GM20000 (cell line): Measurements from ENCODE around the gene USP49.

Experiments
- DNase-seq: peaks from one replicate; pipeline ENCODE4 v3.0.0; 2012; ENCODE audit warnings: low spot score
- TF ChIP-seq, protein P1 (sequence below): IDR thresholded peaks from 2 replicates; pipeline ENCODE4 v1.5.1; 2012; ENCODE audit warnings: mild to moderate bottlenecking, control low read depth; ENCODE audit errors: extremely low read depth, missing control alignments

The USP49 gene

DNA sequence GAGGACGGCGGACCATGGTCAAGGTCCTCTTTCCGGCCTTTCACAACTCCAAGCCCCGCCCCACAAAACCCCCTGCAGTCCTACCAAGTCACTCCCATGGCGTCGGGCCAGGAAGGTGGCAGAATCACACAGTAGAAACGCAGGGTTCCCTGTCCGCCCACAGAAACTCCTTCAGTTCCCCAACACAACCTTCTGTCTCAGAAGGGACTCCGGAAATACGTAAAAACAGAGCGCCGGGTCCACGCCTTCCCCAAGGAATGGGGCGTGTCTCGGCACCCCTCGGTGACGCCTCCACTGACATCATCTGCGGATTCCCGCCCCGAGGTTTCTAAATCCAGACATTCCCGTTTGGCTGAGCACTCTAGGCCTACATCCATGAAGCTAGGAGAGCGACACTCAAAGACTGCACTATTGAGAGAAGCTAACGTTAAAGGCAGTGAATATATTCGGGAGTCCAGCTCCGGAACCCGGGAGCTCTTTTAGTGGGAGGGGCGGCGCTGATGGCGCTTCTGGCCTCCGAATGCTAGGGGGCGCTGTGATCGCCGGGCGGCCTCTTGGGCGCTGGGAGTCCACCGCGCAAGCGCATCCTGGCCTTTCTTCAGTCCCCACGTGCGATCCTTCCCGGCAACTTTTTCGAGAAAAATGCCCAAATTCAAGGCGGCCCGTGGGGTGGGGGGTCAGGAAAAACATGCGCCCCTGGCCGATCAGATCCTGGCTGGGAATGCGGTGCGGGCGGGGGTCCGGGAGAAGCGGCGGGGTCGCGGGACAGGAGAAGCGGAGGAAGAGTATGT lies 25.9 kb upstream of the USP49 start, which contains the start of the genes BYSL and MED20:
BYSL (plus strand) TSS at position 579 of the 791 bp plus-strand sequence; CDS start at position 643, 64 bp downstream.
MED20 (minus strand) TSS at position 219 of the 791 bp plus-strand sequence; CDS start at position 98, 121 bp downstream.
- TF ChIP-seq, protein P1, sequence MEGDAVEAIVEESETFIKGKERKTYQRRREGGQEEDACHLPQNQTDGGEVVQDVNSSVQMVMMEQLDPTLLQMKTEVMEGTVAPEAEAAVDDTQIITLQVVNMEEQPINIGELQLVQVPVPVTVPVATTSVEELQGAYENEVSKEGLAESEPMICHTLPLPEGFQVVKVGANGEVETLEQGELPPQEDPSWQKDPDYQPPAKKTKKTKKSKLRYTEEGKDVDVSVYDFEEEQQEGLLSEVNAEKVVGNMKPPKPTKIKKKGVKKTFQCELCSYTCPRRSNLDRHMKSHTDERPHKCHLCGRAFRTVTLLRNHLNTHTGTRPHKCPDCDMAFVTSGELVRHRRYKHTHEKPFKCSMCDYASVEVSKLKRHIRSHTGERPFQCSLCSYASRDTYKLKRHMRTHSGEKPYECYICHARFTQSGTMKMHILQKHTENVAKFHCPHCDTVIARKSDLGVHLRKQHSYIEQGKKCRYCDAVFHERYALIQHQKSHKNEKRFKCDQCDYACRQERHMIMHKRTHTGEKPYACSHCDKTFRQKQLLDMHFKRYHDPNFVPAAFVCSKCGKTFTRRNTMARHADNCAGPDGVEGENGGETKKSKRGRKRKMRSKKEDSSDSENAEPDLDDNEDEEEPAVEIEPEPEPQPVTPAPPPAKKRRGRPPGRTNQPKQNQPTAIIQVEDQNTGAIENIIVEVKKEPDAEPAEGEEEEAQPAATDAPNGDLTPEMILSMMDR: peak; percentile 85
- peak; percentile 93 for DNase-seq

GRCh38 chr6:41917528-41917927 lies 22.4 kb upstream of the USP49 start:
- no peak for DNase-seq
- TF ChIP-seq, protein P1: no peak

DNA sequence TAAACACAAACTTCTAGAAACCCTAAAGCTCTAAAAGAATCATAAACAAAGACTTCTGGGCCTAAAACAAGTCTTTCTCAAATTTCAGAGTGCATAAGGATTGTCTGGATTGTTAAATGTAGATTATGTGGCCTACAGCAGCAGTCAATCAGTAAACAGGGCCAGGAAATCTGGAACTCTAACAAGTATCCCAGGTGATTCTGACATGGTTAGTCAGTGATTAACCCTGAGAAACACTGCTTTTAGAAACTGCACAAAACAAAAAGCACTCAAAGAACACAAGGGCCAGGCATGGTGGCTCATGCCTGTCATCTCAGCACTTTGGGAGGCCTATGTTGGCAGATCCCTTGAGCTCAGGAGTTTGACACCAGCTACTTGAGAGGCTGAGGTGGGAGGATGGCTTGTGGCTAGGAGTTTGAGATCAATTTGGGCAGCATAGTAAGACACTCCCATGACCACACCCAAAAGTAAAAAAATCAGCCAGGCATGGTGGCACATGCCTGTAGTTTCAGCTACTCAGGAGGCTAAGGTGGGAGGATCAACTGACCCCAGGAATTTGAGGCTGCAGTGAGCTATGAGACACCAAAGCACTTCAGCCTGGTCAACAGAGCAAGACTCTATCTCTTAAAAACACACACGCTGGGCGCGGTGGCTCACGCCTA lies 19.8 kb upstream of the USP49 start:
- no peak for DNase-seq
- TF ChIP-seq, protein P1: no peak

DNA sequence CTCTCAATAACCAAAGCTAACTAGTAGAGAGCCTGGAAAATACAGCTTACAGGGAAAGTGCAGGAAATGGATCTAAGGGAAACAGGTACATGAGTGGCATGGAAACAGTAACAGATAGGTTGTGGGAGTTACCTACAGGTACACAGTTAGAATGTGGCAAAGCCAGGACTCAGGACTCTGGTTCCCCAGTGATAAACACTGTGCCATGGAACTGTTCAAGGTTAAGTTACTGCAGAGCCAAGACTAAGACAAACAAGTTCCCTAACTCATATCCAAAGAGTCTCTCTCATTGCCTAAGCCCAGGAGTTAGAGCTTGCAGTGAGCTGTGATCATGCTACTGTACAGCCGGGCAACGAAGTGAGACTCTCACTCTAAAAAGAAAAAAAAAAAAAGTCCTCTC lies 19.2 kb upstream of the USP49 start:
- TF ChIP-seq, protein P1: no peak
- DNase-seq: no peak

GRCh38 chr6:41909727-41910126 lies 14.6 kb upstream of the USP49 start:
- DNase-seq: no peak
- TF ChIP-seq, protein P1: no peak

- DNase-seq: peak; percentile 33
- TF ChIP-seq, protein P1: peak; percentile 44
Observed at GRCh38 chr6:41901882-41902519, 6.8 kb upstream of the USP49 start.

DNA sequence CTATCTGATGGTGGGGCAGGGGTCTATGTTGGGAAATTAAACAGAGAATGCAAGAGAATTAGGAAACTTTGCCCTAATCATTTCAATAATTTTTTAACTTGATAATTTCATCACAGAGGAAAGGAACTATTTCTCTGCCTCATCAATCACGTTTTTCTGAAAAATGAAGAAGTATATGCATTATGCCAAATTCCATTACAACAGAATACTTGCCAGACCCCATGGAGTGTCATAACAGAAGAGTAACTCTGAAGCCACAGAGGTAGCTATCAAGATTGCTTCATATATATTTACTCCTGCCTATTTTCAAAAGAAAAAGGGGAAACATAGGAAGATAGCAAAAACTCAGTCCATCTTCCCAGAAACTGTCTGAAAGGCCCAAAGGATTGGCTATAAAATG lies 5.7 kb upstream of the USP49 start:
- TF ChIP-seq, protein P1: no peak
- no peak for DNase-seq
